GM18511 (cell line): ENCODE data around the gene TXNRD3.
"Not testable (repeated sequence)": the region's sequence is repeated elsewhere in the genome, so short reads cannot be mapped to it uniquely, and the experiment has no call there.

Experiments used
- ATAC-seq: cut with Tn5 transposase; IDR thresholded peaks from one replicate; pipeline ENCODE4 v1.9.1; 2021; ENCODE audit warnings: mild to moderate bottlenecking, moderate library complexity; ENCODE audit not compliant: unreplicated experiment

TXNRD3 gene

GRCh38 chr3:126606001-126606400 lies 48.9 kb downstream of the TXNRD3 start:
- no peak for ATAC-seq

- no peak for ATAC-seq
Measured at GRCh38 chr3:126604691-126605090, 50.2 kb downstream of the TXNRD3 start.

- ATAC-seq = no peak
Measured at GRCh38 chr3:126599101-126599500, 55.8 kb downstream of the TXNRD3 start.

GRCh38 chr3:126595479-126595878 lies 59.4 kb downstream of the TXNRD3 start:
- not testable (repeated sequence) for ATAC-seq

GRCh38 chr3:126591515-126591914 lies 63.4 kb downstream of the TXNRD3 start:
- not testable (repeated sequence) for ATAC-seq

- no peak for ATAC-seq
Measured at GRCh38 chr3:126582311-126582710, 72.6 kb downstream of the TXNRD3 start.

- ATAC-seq = no peak
Measured at GRCh38 chr3:126581569-126581968, 73.4 kb downstream of the TXNRD3 start.

- no peak for ATAC-seq
Measured at GRCh38 chr3:126580746-126581145, 74.2 kb downstream of the TXNRD3 start.

GRCh38 chr3:126578702-126579101 lies 76.2 kb downstream of the TXNRD3 start:
- ATAC-seq = no peak

GRCh38 chr3:126577261-126577660 lies 77.7 kb downstream of the TXNRD3 start:
- ATAC-seq = no peak

GRCh38 chr3:126573492-126574117 lies 81.3 kb downstream of the TXNRD3 start:
- no peak for ATAC-seq

- ATAC-seq = no peak
Measured at GRCh38 chr3:126571078-126571477, 83.8 kb downstream of the TXNRD3 start.

GRCh38 chr3:126570103-126570541 lies 84.8 kb downstream of the TXNRD3 start:
- no peak for ATAC-seq

- ATAC-seq = no peak
Measured at GRCh38 chr3:126569390-126569975, 85.4 kb downstream of the TXNRD3 start.

GRCh38 chr3:126568776-126569342 lies 86.1 kb downstream of the TXNRD3 start:
- ATAC-seq = no peak

- ATAC-seq = no peak
Measured at GRCh38 chr3:126567696-126568438, 87.1 kb downstream of the TXNRD3 start.

GRCh38 chr3:126562737-126563276 lies 92.1 kb downstream of the TXNRD3 start:
- no peak for ATAC-seq

- ATAC-seq = no peak
Measured at GRCh38 chr3:126558336-126559071, 96.4 kb downstream of the TXNRD3 start, which contains the start of gene C3orf22. TSS of gene C3orf22 (minus strand) at chr3:126558932. CDS start at chr3:126553390, 5,542 bp downstream.

- ATAC-seq = no peak
Measured at GRCh38 chr3:126557761-126558160, 97.2 kb downstream of the TXNRD3 start.

GRCh38 chr3:126557415-126557745 lies 97.5 kb downstream of the TXNRD3 start:
- ATAC-seq = no peak
